HG03039 (cell line): ENCODE results near the gene CACNA1A.

ENCODE experiments used
- ATAC-seq: cut with Tn5 transposase; IDR thresholded peaks from one replicate; pipeline ENCODE4 v1.9.1; 2021; ENCODE audit warnings: mild to moderate bottlenecking, moderate library complexity; ENCODE audit not compliant: unreplicated experiment

The CACNA1A gene

GRCh38 chr19:13493516-13494310 lies 12.6 kb downstream of the CACNA1A start:
- ATAC-seq = no peak

GRCh38 chr19:13492128-13492527 lies 14.2 kb downstream of the CACNA1A start:
- no peak for ATAC-seq

- no peak for ATAC-seq
Measured at GRCh38 chr19:13487985-13488384, 18.3 kb downstream of the CACNA1A start.

- ATAC-seq = no peak
Measured at GRCh38 chr19:13484166-13484565, 22.1 kb downstream of the CACNA1A start.

- no peak for ATAC-seq
Measured at GRCh38 chr19:13483215-13483614, 23.1 kb downstream of the CACNA1A start.

- ATAC-seq = no peak
Measured at GRCh38 chr19:13478576-13478975, 27.7 kb downstream of the CACNA1A start.

GRCh38 chr19:13476071-13476470 lies 30.2 kb downstream of the CACNA1A start:
- no peak for ATAC-seq

- no peak for ATAC-seq
Measured at GRCh38 chr19:13475044-13475443, 31.2 kb downstream of the CACNA1A start.

GRCh38 chr19:13466697-13467096 lies 39.6 kb downstream of the CACNA1A start:
- ATAC-seq = no peak

GRCh38 chr19:13463296-13463695 lies 43.0 kb downstream of the CACNA1A start:
- no peak for ATAC-seq

- ATAC-seq = no peak
Measured at GRCh38 chr19:13461536-13461935, 44.7 kb downstream of the CACNA1A start.

GRCh38 chr19:13460045-13460444 lies 46.2 kb downstream of the CACNA1A start:
- no peak for ATAC-seq

GRCh38 chr19:13459351-13459750 lies 46.9 kb downstream of the CACNA1A start:
- ATAC-seq = no peak

- ATAC-seq = no peak
Measured at GRCh38 chr19:13451434-13451995, 54.8 kb downstream of the CACNA1A start.

- ATAC-seq = no peak
Measured at GRCh38 chr19:13447978-13448377, 58.3 kb downstream of the CACNA1A start.

GRCh38 chr19:13441810-13442512 lies 64.3 kb downstream of the CACNA1A start:
- no peak for ATAC-seq

- no peak for ATAC-seq
Measured at GRCh38 chr19:13437919-13438618, 68.2 kb downstream of the CACNA1A start.

GRCh38 chr19:13436352-13436751 lies 69.9 kb downstream of the CACNA1A start:
- no peak for ATAC-seq

- ATAC-seq = no peak
Measured at GRCh38 chr19:13430790-13431582, 75.3 kb downstream of the CACNA1A start.

- no peak for ATAC-seq
Measured at GRCh38 chr19:13429563-13429962, 76.7 kb downstream of the CACNA1A start.

GRCh38 chr19:13428352-13428751 lies 77.9 kb downstream of the CACNA1A start:
- no peak for ATAC-seq
